Thyroid gland (tissue), 4 donors: ENCODE results near the gene MAPK13. TPM values are rescaled to one million over a fixed set of nuclear protein-coding genes. Genes with fewer than 3 reads are reported as not detected.

ENCODE experiments used
- DNase-seq, 2 donors: peaks; one replicate each; pipeline ENCODE4 v3.0.0-alpha.2; 2019
- H3K27ac ChIP-seq, 3 donors: fragments of 200-600 bp; sonication (generic); 1 replicate in 2 of 3; 2 replicates in 1 of 3; pipeline ENCODE4 v1.5.1; 2016 to 2019; ENCODE audit warnings: mild to moderate bottlenecking in 1 of 3, moderate library complexity in 1 of 3
- H3K27me3 ChIP-seq: fragments of 200-600 bp; sonication (generic); one replicate; pipeline ENCODE4 v1.5.1; 2019
- H3K36me3 ChIP-seq, 2 donors: fragments of 200-600 bp; sonication (generic); one replicate each; pipeline ENCODE4 v1.5.1; 2016 to 2019
- H3K4me1 ChIP-seq, 2 donors: fragments of 200-600 bp; sonication (generic); one replicate each; pipeline ENCODE4 v1.5.1; 2017 to 2019
- H3K4me3 ChIP-seq, 3 donors: fragments of 200-600 bp; sonication (generic); replicated peaks in 1 of 3; 1 replicate in 2 of 3; 2 replicates in 1 of 3; pipeline ENCODE4 v1.5.1; 2016; ENCODE audit warnings: mild to moderate bottlenecking in 1 of 3
- H3K9me3 ChIP-seq: fragments of 200-600 bp; sonication (generic); one replicate; pipeline ENCODE4 v1.5.1; 2017
- POLR2A ChIP-seq, 2 donors: fragments of 450-650 bp; IDR thresholded peaks; one replicate each; pipeline ENCODE4 v1.6.1; 2017; ENCODE audit warnings: antibody characterized with exemption in 2 of 2, mild to moderate bottlenecking in 2 of 2, moderate library complexity in 1 of 2
- WGBS, 2 donors: methylation state at CpG; one replicate each; pipeline ENCODE4 v1.1.5; 2017; 5-methylcytosine and 5-hydroxymethylcytosine counted together
- intact Hi-C: fragments of 100-400 bp; cut with DNase I; formaldehyde crosslinking; loops from one replicate; pipeline ENCODE4 v1.15.1; 2023
- total RNA-seq, 4 donors: library from RNA; depleted of rRNA; stranded (reverse); fragments of >200 nt; gene quantifications; one replicate each; pipeline ENCODE4 v1.2.3, GENCODE V29; 2016
- TF ChIP-seq, protein P1 (sequence below), 6 experiments: fragments of 200-600 bp in 3 of 6; fragments of 450-650 bp in 3 of 6; sonication (generic) in 3 of 6; IDR thresholded peaks; one replicate each; pipeline ENCODE4 v1.5.1; 2016 to 2019; ENCODE audit warnings: antibody characterized with exemption in 6 of 6, mild to moderate bottlenecking in 2 of 6, inconsistent platforms in 1 of 6, moderate library complexity in 1 of 6

The MAPK13 gene
- total RNA-seq, 4 donors from 2014 or later, result 33.2 to 50.9 (median 41.0) TPM

DNA sequence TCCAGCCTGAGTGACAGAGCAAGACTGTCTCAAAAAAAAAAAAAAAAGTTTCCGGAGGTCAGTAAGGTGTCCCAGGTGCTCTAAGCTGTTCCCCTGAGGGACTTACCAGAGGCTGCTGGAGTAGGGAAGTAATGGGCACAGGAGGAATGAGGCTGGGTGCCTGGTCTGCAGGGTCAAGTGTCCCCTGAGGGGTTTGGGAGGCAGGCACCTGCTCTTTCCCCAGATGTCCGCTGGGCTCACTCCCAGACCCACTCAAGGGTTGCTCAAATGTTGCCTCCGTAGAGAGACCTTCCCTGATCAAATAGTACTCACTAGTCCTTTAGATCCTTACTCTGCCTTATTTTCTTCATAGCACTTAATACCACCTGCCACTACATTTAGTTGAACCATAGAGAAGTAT lies 5.4 kb upstream of the MAPK13 start:
- TF ChIP-seq, protein P1, sequence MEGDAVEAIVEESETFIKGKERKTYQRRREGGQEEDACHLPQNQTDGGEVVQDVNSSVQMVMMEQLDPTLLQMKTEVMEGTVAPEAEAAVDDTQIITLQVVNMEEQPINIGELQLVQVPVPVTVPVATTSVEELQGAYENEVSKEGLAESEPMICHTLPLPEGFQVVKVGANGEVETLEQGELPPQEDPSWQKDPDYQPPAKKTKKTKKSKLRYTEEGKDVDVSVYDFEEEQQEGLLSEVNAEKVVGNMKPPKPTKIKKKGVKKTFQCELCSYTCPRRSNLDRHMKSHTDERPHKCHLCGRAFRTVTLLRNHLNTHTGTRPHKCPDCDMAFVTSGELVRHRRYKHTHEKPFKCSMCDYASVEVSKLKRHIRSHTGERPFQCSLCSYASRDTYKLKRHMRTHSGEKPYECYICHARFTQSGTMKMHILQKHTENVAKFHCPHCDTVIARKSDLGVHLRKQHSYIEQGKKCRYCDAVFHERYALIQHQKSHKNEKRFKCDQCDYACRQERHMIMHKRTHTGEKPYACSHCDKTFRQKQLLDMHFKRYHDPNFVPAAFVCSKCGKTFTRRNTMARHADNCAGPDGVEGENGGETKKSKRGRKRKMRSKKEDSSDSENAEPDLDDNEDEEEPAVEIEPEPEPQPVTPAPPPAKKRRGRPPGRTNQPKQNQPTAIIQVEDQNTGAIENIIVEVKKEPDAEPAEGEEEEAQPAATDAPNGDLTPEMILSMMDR (IDR thresholded peaks at IDR 0.05), result no peak
- TF ChIP-seq POLR2A (IDR thresholded peaks at IDR 0.05), result no peak
- Histone ChIP-seq H3K4me1 (peaks cover 8 to 24% of the 10 kb centered on the region in 2 donors), H3K4me3 (no peak overlapping the region), H3K27ac (no peak overlapping the region), H3K9me3 (no peaks in the 10 kb centered on the region), H3K27me3 (no peaks in the 10 kb centered on the region), H3K36me3 (no peaks in the 10 kb centered on the region)
- intact Hi-C loops, result loop anchor here (5.0 kb wide), 2 partner anchors 72 to 237 kb away; partner anchors contain the start of gene BRPF3
- no peak for DNase-seq
- 47 to 48% methylated on average over 3 of the region's 3 CpGs for WGBS, 2 donors

DNA sequence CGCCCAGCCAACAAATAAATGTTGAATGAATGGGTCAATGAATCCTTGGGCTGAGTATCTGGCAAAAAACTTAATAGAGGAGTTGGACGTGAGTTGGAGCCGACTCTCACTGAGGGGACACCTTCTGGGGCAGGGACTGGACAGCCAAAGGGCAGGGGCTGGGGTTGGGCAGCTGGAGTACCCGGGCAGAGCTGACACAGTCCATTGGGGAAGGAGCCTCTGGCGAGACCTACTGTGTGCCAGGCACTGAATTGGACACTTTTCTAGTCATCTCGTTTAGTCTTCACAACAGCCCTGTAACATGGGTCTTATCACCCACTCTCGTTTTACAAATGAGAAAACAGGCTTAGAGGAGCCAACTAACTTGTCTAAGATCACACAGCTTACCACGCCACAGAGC lies 4.7 kb upstream of the MAPK13 start:
- DNase-seq, result no peak
- H3K9me3 ChIP-seq, result no peaks in the 10 kb centered on the region
- peaks cover 3 to 19% of the 10 kb centered on the region in 2 donors for H3K4me1 ChIP-seq
- H3K4me3 ChIP-seq, result no peak overlapping the region
- intact Hi-C loops, result loop anchor here (5.0 kb wide), 1 partner anchor 72 kb away; the partner anchor contains the start of gene BRPF3
- no peaks in the 10 kb centered on the region for H3K27me3 ChIP-seq
- no peak overlapping the region for H3K27ac ChIP-seq
- H3K36me3 ChIP-seq, result no peaks in the 10 kb centered on the region
- TF ChIP-seq, protein P1 (IDR thresholded peaks at IDR 0.05), result no peak
- no peak for TF ChIP-seq POLR2A (IDR thresholded peaks at IDR 0.05)
- WGBS, 2 donors, result 78 to 84% methylated on average over 8 of the region's 8 CpGs

DNA sequence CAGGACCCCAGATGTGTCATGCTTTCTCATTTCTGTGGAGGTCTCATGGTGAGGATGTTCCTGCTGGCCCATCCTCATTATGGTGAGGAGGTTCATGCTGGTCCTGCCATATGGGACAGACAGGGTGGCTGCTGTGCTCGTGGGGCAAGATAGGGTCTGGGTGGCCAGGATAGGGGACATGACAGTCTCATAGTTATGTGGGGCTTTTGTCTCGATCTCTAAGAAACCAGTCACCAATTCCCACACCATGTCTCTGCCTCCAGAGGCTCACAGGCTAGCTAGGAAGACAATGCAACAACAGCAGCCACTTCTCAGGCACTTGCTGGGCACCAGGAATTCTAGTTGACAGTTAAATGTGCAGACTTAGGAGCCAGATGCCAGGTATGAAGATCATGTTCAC lies 4.2 kb upstream of the MAPK13 start:
- no peak overlapping the region for H3K27ac ChIP-seq
- H3K9me3 ChIP-seq, result no peaks in the 10 kb centered on the region
- no peaks in the 10 kb centered on the region for H3K27me3 ChIP-seq
- no peak for DNase-seq
- no peak for TF ChIP-seq POLR2A (IDR thresholded peaks at IDR 0.05)
- TF ChIP-seq, protein P1 (IDR thresholded peaks at IDR 0.05), result no peak
- intact Hi-C loops, result loop anchor here (5.0 kb wide), 1 partner anchor 71 kb away; the partner anchor contains the start of gene BRPF3
- H3K36me3 ChIP-seq, result no peaks in the 10 kb centered on the region
- WGBS, 2 donors, result 77 to 88% methylated on average over 2 of the region's 2 CpGs
- H3K4me3 ChIP-seq, result no peak overlapping the region
- H3K4me1 ChIP-seq, result peaks cover 7 to 18% of the 10 kb centered on the region in 2 donors

DNA sequence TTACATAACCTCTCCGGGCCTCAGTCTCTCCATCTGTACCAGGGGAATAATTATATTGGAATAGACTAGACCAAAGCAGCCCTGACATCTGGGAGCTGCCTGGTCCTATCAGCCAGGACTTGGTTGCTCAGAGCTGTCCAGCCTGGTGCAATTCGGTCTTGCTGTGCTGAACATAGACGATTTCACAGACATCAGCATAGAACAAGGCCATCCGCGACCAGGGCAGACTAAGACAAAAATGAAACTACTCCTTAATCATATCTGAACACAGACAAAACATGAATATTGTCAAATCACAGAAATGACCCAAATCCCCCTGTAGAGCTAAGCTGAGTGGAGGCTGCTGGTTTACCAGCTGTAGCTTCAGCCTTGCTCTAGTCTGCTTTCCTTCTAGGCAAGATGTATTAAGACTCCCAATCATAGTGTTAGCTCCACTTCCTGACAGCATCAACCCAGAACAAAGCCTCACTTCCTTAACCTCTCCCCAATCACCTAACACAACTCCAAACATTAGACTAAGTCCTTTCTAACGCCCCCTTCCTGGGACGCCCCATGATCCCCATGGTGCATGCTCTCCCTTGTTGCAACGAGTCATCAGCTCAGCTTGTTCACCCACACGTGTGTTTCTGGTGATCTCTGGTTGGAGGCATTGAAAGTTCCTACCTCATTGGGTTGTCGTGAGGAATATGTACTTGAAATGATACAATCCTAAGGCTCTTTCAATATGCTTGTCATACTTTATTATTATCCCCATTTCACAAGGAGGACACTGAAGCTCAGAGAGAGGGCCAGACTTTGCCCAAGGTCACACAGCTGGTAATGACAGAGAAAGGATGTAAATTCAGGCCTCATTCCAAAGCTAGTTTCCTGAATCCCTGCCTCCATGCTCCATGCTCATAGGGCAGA lies 3.5 kb upstream of the MAPK13 start:
- Histone ChIP-seq H3K36me3 (no peaks in the 10 kb centered on the region), H3K4me3 (no peak overlapping the region), H3K27me3 (no peaks in the 10 kb centered on the region), H3K27ac (no peak overlapping the region), H3K4me1 (peaks cover 14 to 18% of the 10 kb centered on the region in 2 donors), H3K9me3 (no peaks in the 10 kb centered on the region)
- DNase-seq, result no peak
- TF ChIP-seq POLR2A (IDR thresholded peaks at IDR 0.05), result no peak
- TF ChIP-seq, protein P1 (IDR thresholded peaks at IDR 0.05), result no peak
- intact Hi-C loops, result loop anchor here (5.0 kb wide), 1 partner anchor 70 kb away; the partner anchor contains the start of gene BRPF3
- WGBS, 2 donors, result 83 to 89% methylated on average over 10 of the region's 10 CpGs
